Activated CD8-positive, alpha-beta T cell treated with anti-CD3 and anti-CD28 coated beads for 36 hours (primary cell): Measurements from ENCODE around the gene OR51G2. TPM values are rescaled to one million over a fixed set of nuclear protein-coding genes. Genes with fewer than 3 reads are reported as not detected.
"Not testable (repeated sequence)": the region's sequence is repeated elsewhere in the genome, so short reads cannot be mapped to it uniquely, and the experiment has no call there.

Source experiments
- ATAC-seq: fragments of 200-7000 bp; cut with Tn5 transposase; one replicate; pipeline ENCODE4 v1.10.0; 2021; ENCODE audit warnings: mild to moderate bottlenecking, moderate library complexity
- CTCF ChIA-PET: fragments of 350-600 bp; sonication (Branson Sonifier 250); formaldehyde crosslinking; loops from one replicate; lab custom pipeline; 2021; ENCODE audit warnings: antibody characterized with exemption; lab: Charles Lee
- POLR2A ChIA-PET: fragments of 350-600 bp; sonication (Branson Sonifier 250); formaldehyde crosslinking; loops from one replicate; lab custom pipeline; 2021; ENCODE audit warnings: antibody characterized with exemption; lab: Charles Lee
- DNase-seq: peaks from one replicate; pipeline ENCODE4 v3.0.0-alpha.2; 2020
- H3K27ac Mint-ChIP-seq: one replicate; pipeline ENCODE4 v1.8.0; 2021; ENCODE audit warnings: mild to moderate bottlenecking, mixed read lengths
- H3K27me3 Mint-ChIP-seq: one replicate; pipeline ENCODE4 v1.8.0; 2021; ENCODE audit warnings: mixed read lengths
- H3K36me3 Mint-ChIP-seq: one replicate; pipeline ENCODE4 v1.8.0; 2021; ENCODE audit warnings: low read depth, mixed read lengths
- H3K4me1 Mint-ChIP-seq: one replicate; pipeline ENCODE4 v1.8.0; 2021; ENCODE audit warnings: low read depth, mixed read lengths
- H3K4me3 Mint-ChIP-seq: one replicate; pipeline ENCODE4 v1.8.0; 2021; ENCODE audit warnings: mild to moderate bottlenecking, moderate library complexity, mixed read lengths
- H3K9me3 Mint-ChIP-seq: one replicate; pipeline ENCODE4 v1.8.0; 2021; ENCODE audit warnings: mixed read lengths
- intact Hi-C: fragments of 100-400 bp; cut with micrococcal nuclease; formaldehyde crosslinking; loops from one replicate; pipeline ENCODE4 v1.10.0; 2022
- total RNA-seq, 2 experiments: library from RNA; stranded (reverse); gene quantifications; one replicate each; pipeline ENCODE4 v1.2.3, GENCODE V29; 2021
- TF ChIP-seq, protein P1 (sequence below): fragments of 200-600 bp; IDR thresholded peaks from one replicate; pipeline ENCODE4 v1.8.0; 2022; ENCODE audit warnings: antibody characterized with exemption, mild to moderate bottlenecking

OR51G2 gene, protein sequence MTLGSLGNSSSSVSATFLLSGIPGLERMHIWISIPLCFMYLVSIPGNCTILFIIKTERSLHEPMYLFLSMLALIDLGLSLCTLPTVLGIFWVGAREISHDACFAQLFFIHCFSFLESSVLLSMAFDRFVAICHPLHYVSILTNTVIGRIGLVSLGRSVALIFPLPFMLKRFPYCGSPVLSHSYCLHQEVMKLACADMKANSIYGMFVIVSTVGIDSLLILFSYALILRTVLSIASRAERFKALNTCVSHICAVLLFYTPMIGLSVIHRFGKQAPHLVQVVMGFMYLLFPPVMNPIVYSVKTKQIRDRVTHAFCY
- total RNA-seq = not detected

DNA sequence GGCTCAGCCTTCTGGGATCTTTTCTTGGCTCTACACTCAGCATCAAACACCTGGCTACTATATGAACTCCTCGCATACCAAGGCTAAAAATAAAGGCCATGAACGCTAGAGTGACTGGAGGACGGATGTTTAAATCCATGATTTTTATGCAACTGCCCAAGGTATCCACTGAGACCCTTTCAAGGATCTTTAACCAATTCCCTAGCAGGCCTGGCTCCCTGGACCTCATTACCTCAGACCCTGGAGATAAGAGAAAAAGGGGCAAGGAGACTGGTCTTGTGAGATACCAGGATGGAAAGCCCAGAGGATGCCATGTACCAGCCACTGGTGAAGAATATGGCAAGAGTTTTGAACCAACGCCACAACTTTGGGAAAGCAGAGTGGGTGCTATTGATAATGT is at the start of gene OR51G2:
OR51G2 (minus strand) TSS at position 101 of the 400 bp plus-strand sequence. CDS start 3,687 bp downstream, outside the sequence.
- POLR2A ChIA-PET = no interaction called here
- no peak within 1 kb of the TSS for H3K4me3 Mint-ChIP-seq

DNA sequence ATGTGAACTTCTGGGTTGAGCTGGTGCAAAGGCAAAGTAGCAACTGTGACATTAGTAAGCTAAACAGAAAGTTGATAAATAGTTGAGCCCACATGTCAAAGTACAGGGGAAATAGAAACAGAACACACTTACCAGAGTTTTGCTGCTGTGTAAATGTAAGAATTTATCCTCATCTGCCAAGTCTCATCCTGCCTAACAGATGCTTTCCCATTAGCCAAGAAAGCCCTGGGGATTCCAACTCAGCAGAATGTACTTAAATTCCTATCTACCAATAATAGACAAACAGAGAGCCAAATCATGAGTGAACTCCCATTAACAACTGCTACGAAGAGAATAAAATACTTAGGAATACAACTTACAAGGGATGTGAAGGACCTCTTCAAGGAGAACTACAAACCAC is 43.7 kb upstream of the OR51G2 start:
- Mint-ChIP-seq H3K27ac (no peak overlapping the region), H3K36me3 (no peaks in the 10 kb centered on the region), H3K4me1 (no peaks in the 10 kb centered on the region), H3K4me3 (no peak overlapping the region), H3K9me3 (no peaks in the 10 kb centered on the region), H3K27me3 (no peaks in the 10 kb centered on the region)
- DNase-seq = no peak
- POLR2A ChIA-PET = no interaction called here
- intact Hi-C loops = no loop called here
- CTCF ChIA-PET = no interaction called here
- no peak for ATAC-seq
- TF ChIP-seq, protein P1, sequence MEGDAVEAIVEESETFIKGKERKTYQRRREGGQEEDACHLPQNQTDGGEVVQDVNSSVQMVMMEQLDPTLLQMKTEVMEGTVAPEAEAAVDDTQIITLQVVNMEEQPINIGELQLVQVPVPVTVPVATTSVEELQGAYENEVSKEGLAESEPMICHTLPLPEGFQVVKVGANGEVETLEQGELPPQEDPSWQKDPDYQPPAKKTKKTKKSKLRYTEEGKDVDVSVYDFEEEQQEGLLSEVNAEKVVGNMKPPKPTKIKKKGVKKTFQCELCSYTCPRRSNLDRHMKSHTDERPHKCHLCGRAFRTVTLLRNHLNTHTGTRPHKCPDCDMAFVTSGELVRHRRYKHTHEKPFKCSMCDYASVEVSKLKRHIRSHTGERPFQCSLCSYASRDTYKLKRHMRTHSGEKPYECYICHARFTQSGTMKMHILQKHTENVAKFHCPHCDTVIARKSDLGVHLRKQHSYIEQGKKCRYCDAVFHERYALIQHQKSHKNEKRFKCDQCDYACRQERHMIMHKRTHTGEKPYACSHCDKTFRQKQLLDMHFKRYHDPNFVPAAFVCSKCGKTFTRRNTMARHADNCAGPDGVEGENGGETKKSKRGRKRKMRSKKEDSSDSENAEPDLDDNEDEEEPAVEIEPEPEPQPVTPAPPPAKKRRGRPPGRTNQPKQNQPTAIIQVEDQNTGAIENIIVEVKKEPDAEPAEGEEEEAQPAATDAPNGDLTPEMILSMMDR = no peak

More for the DNA sequence above, at the start of gene OR51G2:
- Mint-ChIP-seq H3K27ac (no peak within 1 kb of the TSS), H3K4me1 (no peaks in the 10 kb centered on the region), H3K27me3 (peaks cover 1% of the 10 kb centered on the region), H3K9me3 (no peaks in the 10 kb centered on the region), H3K36me3 (no peaks in the 10 kb centered on the region)
- DNase-seq (no peak), ATAC-seq (no peak)
- CTCF ChIA-PET = no interaction called here
- TF ChIP-seq, protein P1 = no peak
- intact Hi-C loops = no loop called here

DNA sequence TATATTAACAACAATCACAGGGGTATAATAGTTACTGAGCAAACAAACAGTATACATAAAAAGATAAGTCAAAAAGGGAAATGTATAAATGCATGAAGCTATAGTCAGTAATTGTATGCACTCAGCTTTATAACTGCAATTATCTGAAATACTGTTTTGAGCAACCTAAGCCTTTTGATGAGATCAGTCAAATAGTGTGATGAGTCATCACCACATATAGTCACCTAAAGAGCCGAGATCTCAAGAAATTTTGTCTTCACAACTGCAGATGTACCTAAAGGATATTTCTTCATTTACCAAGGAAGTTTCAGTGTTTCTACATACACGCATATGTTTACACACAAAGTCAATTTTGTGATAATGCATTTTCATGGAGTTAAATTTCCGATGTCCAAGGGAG is 41.7 kb upstream of the OR51G2 start:
- H3K9me3 Mint-ChIP-seq = no peaks in the 10 kb centered on the region
- ChIA-PET POLR2A (no interaction called here), CTCF (no interaction called here)
- no peaks in the 10 kb centered on the region for H3K4me1 Mint-ChIP-seq
- no peak for ATAC-seq
- no peaks in the 10 kb centered on the region for H3K27me3 Mint-ChIP-seq
- H3K36me3 Mint-ChIP-seq = no peaks in the 10 kb centered on the region
- no peak overlapping the region for H3K27ac Mint-ChIP-seq
- TF ChIP-seq, protein P1 = no peak
- intact Hi-C loops = no loop called here
- DNase-seq = no peak
- no peak overlapping the region for H3K4me3 Mint-ChIP-seq

DNA sequence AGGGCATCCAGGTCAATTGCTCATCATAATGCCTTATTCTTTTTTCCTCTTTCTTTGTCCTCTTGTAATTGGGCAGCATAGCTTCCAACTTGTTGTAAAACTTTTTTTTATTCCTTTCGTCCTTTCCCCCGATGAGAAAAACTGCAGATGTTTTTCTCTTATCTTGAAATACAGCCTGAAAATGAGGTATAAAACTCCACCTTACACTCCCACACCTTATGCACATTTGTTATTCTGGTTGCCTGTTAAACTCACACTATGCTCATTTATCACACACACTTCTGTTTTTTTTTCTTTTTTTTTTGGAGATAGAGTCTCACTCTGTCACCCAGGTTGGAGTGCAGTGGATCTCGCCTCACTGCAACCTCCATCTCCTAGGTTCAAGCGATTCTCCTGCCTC is 38.2 kb upstream of the OR51G2 start:
- Mint-ChIP-seq H3K27ac (no peak overlapping the region), H3K4me1 (no peaks in the 10 kb centered on the region), H3K4me3 (no peak overlapping the region), H3K27me3 (no peaks in the 10 kb centered on the region), H3K9me3 (no peaks in the 10 kb centered on the region), H3K36me3 (no peaks in the 10 kb centered on the region)
- CTCF ChIA-PET = no interaction called here
- POLR2A ChIA-PET = no interaction called here
- ATAC-seq = no peak
- intact Hi-C loops = no loop called here
- TF ChIP-seq, protein P1 = no peak
- no peak for DNase-seq

DNA sequence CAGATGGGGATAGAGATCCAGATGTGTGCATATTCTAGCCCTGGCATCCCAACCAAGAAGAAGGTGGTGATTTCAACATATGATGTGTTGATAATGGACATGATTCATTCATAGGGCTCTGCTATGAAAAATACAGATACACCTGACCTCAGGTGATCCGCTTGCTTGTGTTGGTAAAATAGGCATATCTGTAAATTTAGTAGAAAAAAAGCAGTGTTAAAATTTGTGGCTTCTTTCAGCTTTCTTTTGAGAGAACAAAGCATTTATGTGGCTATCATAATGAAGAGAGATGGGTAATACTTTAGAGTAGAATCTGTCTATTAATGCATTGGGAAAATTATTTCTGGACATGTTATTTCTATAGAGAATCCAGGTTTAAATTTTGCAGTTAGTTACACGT is 36.5 kb upstream of the OR51G2 start, which contains the start of gene OR51A2:
OR51A2 (minus strand) TSS at position 101 of the 400 bp plus-strand sequence; CDS start at position 101, 0 bp downstream.
- CTCF ChIA-PET, H3K27ac Mint-ChIP-seq, H3K36me3 Mint-ChIP-seq, POLR2A ChIA-PET, H3K4me3 Mint-ChIP-seq, ATAC-seq, H3K27me3 Mint-ChIP-seq, DNase-seq, H3K4me1 Mint-ChIP-seq, intact Hi-C loops, H3K9me3 Mint-ChIP-seq: not testable (repeated sequence)
